ENCODE measurements around the gene SENP5.

- TF ChIP-seq EZH2 (IDR thresholded peaks at IDR 0.05; ENCODE audit: insufficient read depth, low read length) (no peak), CTCF (IDR thresholded peaks at IDR 0.05; ENCODE audit: insufficient read depth, low read depth, low read length) (no peak)
These were observed 4.6 kb downstream of the SENP5 start for GRCh38 chr3:196872316-196872715.

Measured in astrocyte (in vitro differentiated cells and primary cell).